Ovary (tissue), 9 donors: ENCODE results near the gene CACNA1C. TPM values are rescaled to one million over a fixed set of nuclear protein-coding genes. Genes with fewer than 3 reads are reported as not detected.

Experiments used
- DNase-seq, 5 donors: peaks; one replicate each; pipeline ENCODE4 v3.0.0-alpha.2; 2019 to 2020
- H3K27ac ChIP-seq, 2 donors: fragments of 200-600 bp; one replicate each; pipeline versions ENCODE4 v1.5.1 to v1.8.0; 2019 to 2022
- H3K27me3 ChIP-seq: fragments of 200-600 bp; one replicate; pipeline ENCODE4 v1.8.0; 2022
- H3K36me3 ChIP-seq: fragments of 200-600 bp; sonication (generic); one replicate; pipeline ENCODE4 v1.5.1; 2019
- H3K4me1 ChIP-seq: one replicate; pipeline ENCODE4 v1.8.1; 2013; ENCODE audit warnings: mild to moderate bottlenecking, moderate library complexity; ENCODE audit not compliant: insufficient read depth
- H3K4me3 ChIP-seq: fragments of 200-600 bp; sonication (generic); one replicate; pipeline ENCODE4 v1.5.1; 2017
- H3K9me3 ChIP-seq, 2 donors: fragments of 200-600 bp in 1 of 2; sonication (generic) in 1 of 2; one replicate each; pipeline versions ENCODE4 v1.5.1 to v1.8.1; 2013 to 2019; ENCODE audit warnings: mild to moderate bottlenecking in 1 of 2, moderate library complexity in 1 of 2
- CTCF ChIP-seq, 3 donors: fragments of 450-650 bp in 2 of 3; fragments of 200-600 bp in 1 of 3; IDR thresholded peaks; one replicate each; pipeline versions ENCODE4 v1.5.1 to v1.8.0; 2016 to 2022; ENCODE audit warnings: antibody characterized with exemption in 3 of 3, mild to moderate bottlenecking in 1 of 3
- EP300 ChIP-seq: sonication (generic); formaldehyde crosslinking; IDR thresholded peaks from one replicate; pipeline ENCODE4 v1.6.1; 2017; ENCODE audit warnings: antibody characterized with exemption
- POLR2A ChIP-seq: fragments of 450-650 bp; IDR thresholded peaks from one replicate; pipeline ENCODE4 v1.6.1; 2017; ENCODE audit warnings: antibody characterized with exemption, mild to moderate bottlenecking, moderate library complexity
- WGBS, 3 donors: extraction: QIAGEN DNeasy Blood & Tissue Kit in 1 of 3; methylation state at CpG; one replicate each; pipeline versions ENCODE4 v1.1.5 to v1.1.7; 2013 to 2017; 5-methylcytosine and 5-hydroxymethylcytosine counted together
- intact Hi-C, 4 donors: fragments of 100-400 bp; cut with DNase I; formaldehyde crosslinking; loops; one replicate each; pipeline versions ENCODE4 v1.11.0 to v1.15.1; 2022 to 2023
- polyA plus RNA-seq, 2 donors: library from polyadenylated mRNA; stranded (reverse); fragments of 200-250 nt in 1 of 2; fragments of 350-450 nt in 1 of 2; fragmentation: Illumina TruSeq in 1 of 2; extraction: RNeasy Lipid Tissue Mini Kit (QIAGEN cat#74804) in 1 of 2; gene quantifications; one replicate each; pipeline ENCODE4 v1.2.3, GENCODE V29; 2013 to 2014
- total RNA-seq, 7 donors: library from RNA; depleted of rRNA in 2 of 7; stranded (reverse); fragments of >200 nt in 2 of 7; fragmentation: NEBNext Ultra II Directional in 3 of 7; extraction: Animal tissue kit (Norgen Biotek cat#: 25700) in 3 of 7; gene quantifications; one replicate each; pipeline versions ENCODE4 v1.1.0 to v1.2.4, GENCODE V29; 2016 to 2023
- donor health status: DM: no; HTN: no; CAD: no; lungs with moderate emphysema.
- donor health status: DM: no; HTN: no; CAD: no.
- donor health status: Bipolar disorder and iron deficiency.
- donor health status: DM: yes; HTN: yes; CAD: no.
- donor health status: DM: no; HTN: no; CAD: no.
- donor health status: DM: yes; HTN: yes; CAD: no.

Gene CACNA1C
- total and polyA plus RNA-seq, 9 donors, result 2.2 to 8.3 (median 3.7) TPM

DNA sequence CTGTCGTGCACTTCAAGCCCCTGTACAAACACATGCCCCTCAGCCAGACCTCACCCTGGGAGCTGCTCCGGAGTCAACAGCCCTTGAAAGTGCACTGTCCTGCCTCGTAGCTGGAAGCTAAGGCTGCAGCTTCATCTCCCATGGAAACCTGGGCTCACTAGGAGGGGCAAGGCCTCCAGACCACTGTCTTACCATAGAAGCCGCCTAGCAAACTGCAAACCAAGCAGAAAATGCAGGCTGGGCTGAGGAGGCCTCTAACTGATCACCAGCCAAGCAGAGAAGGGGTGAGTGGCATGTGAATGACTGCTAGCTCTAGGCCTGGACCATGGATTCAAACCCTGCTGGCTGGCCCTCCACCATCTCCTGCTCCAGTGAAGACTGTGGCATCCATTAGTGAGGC lies 340.2 kb downstream of the CACNA1C start:
- Histone ChIP-seq H3K27me3 (no peaks in the 10 kb centered on the region), H3K4me1 (peaks cover 3% of the 10 kb centered on the region), H3K4me3 (no peak overlapping the region), H3K36me3 (no peaks in the 10 kb centered on the region), H3K9me3 (no peaks in the 10 kb centered on the region), H3K27ac (no peak overlapping the region)
- no peak for DNase-seq
- intact Hi-C loops, result no loop called here
- 89 to 91% (median 91%) methylated on average over 4 of the region's 4 CpGs for WGBS, 3 donors
- TF ChIP-seq POLR2A, result no peak
- no peak for TF ChIP-seq EP300
- no peak for TF ChIP-seq CTCF (IDR thresholded peaks at IDR 0.05)

GRCh38 chr12:2393996-2394395 lies 341.2 kb downstream of the CACNA1C start:
- no peaks in the 10 kb centered on the region for H3K9me3 ChIP-seq
- intact Hi-C loops, result no loop called here
- no peaks in the 10 kb centered on the region for H3K27me3 ChIP-seq
- DNase-seq, result no peak
- peaks cover 3% of the 10 kb centered on the region for H3K4me1 ChIP-seq
- TF ChIP-seq EP300 (no peak), POLR2A (no peak), CTCF (IDR thresholded peaks at IDR 0.05) (no peak)
- no peaks in the 10 kb centered on the region for H3K36me3 ChIP-seq
- H3K27ac ChIP-seq, result no peak overlapping the region
- WGBS, 3 donors, result 69 to 81% (median 76%) methylated on average over 6 of the region's 6 CpGs
- H3K4me3 ChIP-seq, result no peak overlapping the region

DNA sequence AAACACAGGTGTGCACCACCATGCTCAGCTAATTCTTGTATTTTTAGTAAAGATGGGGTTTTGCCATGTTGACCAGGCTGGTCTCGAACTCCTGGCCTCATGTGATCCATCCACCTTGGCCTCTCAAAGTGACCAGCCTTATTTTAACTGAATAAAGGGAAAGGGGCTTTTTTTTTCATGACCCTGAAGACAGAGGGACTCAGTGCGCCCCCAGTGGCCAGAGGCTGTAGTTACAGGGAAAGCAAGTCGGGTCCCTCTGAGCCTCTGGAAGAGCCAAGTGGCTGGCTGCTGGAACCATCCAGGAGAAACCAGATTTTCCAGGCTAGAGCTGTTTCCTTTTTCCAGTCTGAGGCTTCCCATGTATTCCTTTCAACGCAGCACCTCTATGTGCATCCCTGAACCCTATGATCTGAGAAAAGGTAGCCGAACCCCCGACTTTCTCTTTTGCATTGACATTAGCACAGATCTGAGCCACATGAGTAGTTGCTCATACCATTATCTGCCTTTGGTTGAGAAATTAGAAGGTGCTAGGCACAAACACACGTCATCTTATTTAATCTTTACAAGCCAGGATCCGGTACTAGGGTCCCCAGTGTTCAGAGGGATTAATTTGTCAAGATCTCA lies 342.7 kb downstream of the CACNA1C start:
- Histone ChIP-seq H3K27me3 (no peaks in the 10 kb centered on the region), H3K4me3 (no peak overlapping the region), H3K36me3 (no peaks in the 10 kb centered on the region), H3K9me3 (no peaks in the 10 kb centered on the region), H3K27ac (no peak overlapping the region), H3K4me1 (peaks cover 3% of the 10 kb centered on the region)
- peak in 1 of 5 donors; percentile 47 for DNase-seq
- TF ChIP-seq POLR2A (no peak), EP300 (no peak), CTCF (IDR thresholded peaks at IDR 0.05) (no peak)
- intact Hi-C loops, result no loop called here
- 69 to 74% (median 70%) methylated on average over 8 of the region's 8 CpGs for WGBS, 3 donors

- no peaks in the 10 kb centered on the region for H3K9me3 ChIP-seq
- WGBS, 3 donors, result 26 to 53% (median 39%) methylated on average over 6 of the region's 6 CpGs
- H3K27ac ChIP-seq, result no peak overlapping the region
- no peaks in the 10 kb centered on the region for H3K36me3 ChIP-seq
- H3K4me3 ChIP-seq, result no peak overlapping the region
- H3K27me3 ChIP-seq, result no peaks in the 10 kb centered on the region
- intact Hi-C loops, result no loop called here
- DNase-seq, result peak in 2 of 5 donors; percentile 24 to 48
- peaks cover 3% of the 10 kb centered on the region for H3K4me1 ChIP-seq
- TF ChIP-seq EP300, result no peak
- TF ChIP-seq CTCF (IDR thresholded peaks at IDR 0.05), result no peak
- TF ChIP-seq POLR2A, result no peak
Measured at GRCh38 chr12:2396448-2396871, 343.7 kb downstream of the CACNA1C start.
